Activated CD8-positive, alpha-beta T cell treated with anti-CD3 and anti-CD28 coated beads for 36 hours (primary cell): ENCODE data around the gene LIMS2. TPM values are rescaled to one million over a fixed set of nuclear protein-coding genes. Genes with fewer than 3 reads are reported as not detected.
A peak's percentile ranks its signal among the peaks of the same experiment; 100 is the strongest.

ENCODE experiments used
- ATAC-seq: fragments of 200-7000 bp; cut with Tn5 transposase; one replicate; pipeline ENCODE4 v1.10.0; 2021; ENCODE audit warnings: mild to moderate bottlenecking, moderate library complexity
- CTCF ChIA-PET: fragments of 350-600 bp; sonication (Branson Sonifier 250); formaldehyde crosslinking; loops from one replicate; lab custom pipeline; 2021; ENCODE audit warnings: antibody characterized with exemption; lab: Charles Lee
- POLR2A ChIA-PET: fragments of 350-600 bp; sonication (Branson Sonifier 250); formaldehyde crosslinking; loops from one replicate; lab custom pipeline; 2021; ENCODE audit warnings: antibody characterized with exemption; lab: Charles Lee
- DNase-seq: peaks from one replicate; pipeline ENCODE4 v3.0.0-alpha.2; 2020
- H3K27ac Mint-ChIP-seq: one replicate; pipeline ENCODE4 v1.8.0; 2021; ENCODE audit warnings: mild to moderate bottlenecking, mixed read lengths
- H3K27me3 Mint-ChIP-seq: one replicate; pipeline ENCODE4 v1.8.0; 2021; ENCODE audit warnings: mixed read lengths
- H3K36me3 Mint-ChIP-seq: one replicate; pipeline ENCODE4 v1.8.0; 2021; ENCODE audit warnings: low read depth, mixed read lengths
- H3K4me1 Mint-ChIP-seq: one replicate; pipeline ENCODE4 v1.8.0; 2021; ENCODE audit warnings: low read depth, mixed read lengths
- H3K4me3 Mint-ChIP-seq: one replicate; pipeline ENCODE4 v1.8.0; 2021; ENCODE audit warnings: mild to moderate bottlenecking, moderate library complexity, mixed read lengths
- H3K9me3 Mint-ChIP-seq: one replicate; pipeline ENCODE4 v1.8.0; 2021; ENCODE audit warnings: mixed read lengths
- CTCF ChIP-seq: fragments of 200-600 bp; IDR thresholded peaks from one replicate; pipeline ENCODE4 v1.8.0; 2022; ENCODE audit warnings: antibody characterized with exemption, mild to moderate bottlenecking
- intact Hi-C: fragments of 100-400 bp; cut with micrococcal nuclease; formaldehyde crosslinking; loops from one replicate; pipeline ENCODE4 v1.10.0; 2022
- total RNA-seq, 2 experiments: library from RNA; stranded (reverse); gene quantifications; one replicate each; pipeline ENCODE4 v1.2.3, GENCODE V29; 2021

LIMS2 gene
- total RNA-seq, 2 experiments from 2014 or later: 22.1 to 23.6 TPM

- intact Hi-C loops: no loop called here
- ATAC-seq: peak; percentile 52
- H3K27ac Mint-ChIP-seq: peak overlapping the region; percentile 75
Measured at GRCh38 chr2:127632592-127633489, 42.5 kb downstream of the LIMS2 start.

GRCh38 chr2:127631997-127632581 is 43.2 kb downstream of the LIMS2 start:
- Mint-ChIP-seq H3K27ac (no peak overlapping the region), H3K27me3 (no peaks in the 10 kb centered on the region), H3K9me3 (no peaks in the 10 kb centered on the region), H3K4me1 (peaks cover 35% of the 10 kb centered on the region), H3K4me3 (no peak overlapping the region), H3K36me3 (no peaks in the 10 kb centered on the region)
- intact Hi-C loops: no loop called here
- DNase-seq: no peak
- CTCF ChIA-PET: interaction anchor here (0.8 to 1.4 kb wide), 3 partner anchors 18 to 1104 kb away, joined by 3 to 5 read pairs (median 4); no protein-coding TSS in a partner anchor
- no peak for ATAC-seq
- no peak for TF ChIP-seq CTCF
- POLR2A ChIA-PET: interaction anchor here (1.2 to 3.3 kb wide), 2 partner anchors 9 to 33 kb away, joined by 3 to 22 read pairs; no protein-coding TSS in a partner anchor

More at GRCh38 chr2:127632592-127633489, 42.5 kb downstream of the LIMS2 start:
- Mint-ChIP-seq H3K9me3 (no peaks in the 10 kb centered on the region), H3K36me3 (no peaks in the 10 kb centered on the region), H3K4me1 (peaks cover 39% of the 10 kb centered on the region), H3K4me3 (no peak overlapping the region), H3K27me3 (no peaks in the 10 kb centered on the region)
- DNase-seq: peak; percentile 40
- no peak for TF ChIP-seq CTCF
- CTCF ChIA-PET: interaction anchor here (0.8 to 1.4 kb wide), 3 partner anchors 17 to 1105 kb away, joined by 3 to 5 read pairs (median 4); no protein-coding TSS in a partner anchor
- POLR2A ChIA-PET: interaction anchor here (1.2 to 3.3 kb wide), 2 partner anchors 8 to 33 kb away, joined by 3 to 22 read pairs; no protein-coding TSS in a partner anchor

GRCh38 chr2:127631541-127631996 is 43.8 kb downstream of the LIMS2 start:
- Mint-ChIP-seq H3K4me1 (peaks cover 32% of the 10 kb centered on the region), H3K9me3 (no peaks in the 10 kb centered on the region), H3K4me3 (no peak overlapping the region), H3K27ac (no peak overlapping the region), H3K36me3 (no peaks in the 10 kb centered on the region), H3K27me3 (no peaks in the 10 kb centered on the region)
- intact Hi-C loops: no loop called here
- ChIA-PET CTCF (interaction anchor here (0.7 to 1.5 kb wide), 2 partner anchors 21 to 40 kb away, joined by 3 to 6 read pairs; no protein-coding TSS in a partner anchor), POLR2A (interaction anchor here (3.3 kb wide), 1 partner anchor 9 kb away, joined by 22 read pairs; no protein-coding TSS in a partner anchor)
- no peak for ATAC-seq
- TF ChIP-seq CTCF: no peak
- DNase-seq: no peak

- Mint-ChIP-seq H3K4me1 (peaks cover 27% of the 10 kb centered on the region), H3K27me3 (no peaks in the 10 kb centered on the region), H3K36me3 (no peaks in the 10 kb centered on the region), H3K27ac (no peak overlapping the region), H3K9me3 (no peaks in the 10 kb centered on the region), H3K4me3 (no peak overlapping the region)
- POLR2A ChIA-PET: interaction anchor here (0.9 to 3.3 kb wide), 3 partner anchors 10 to 15 kb away, joined by 3 to 22 read pairs (median 4); no protein-coding TSS in a partner anchor
- DNase-seq: no peak
- intact Hi-C loops: no loop called here
- CTCF ChIA-PET: interaction anchor here (0.7 to 1.5 kb wide), 3 partner anchors 9 to 39 kb away, joined by 3 to 6 read pairs (median 5); no protein-coding TSS in a partner anchor
- TF ChIP-seq CTCF: no peak
- no peak for ATAC-seq
Measured at GRCh38 chr2:127630864-127631540, 44.3 kb downstream of the LIMS2 start.
